Activated CD8-positive, alpha-beta memory T cell treated with anti-CD3 and anti-CD28 coated beads, Interleukin-2, amount 50 U/mL, for 4 hours (primary cell): ENCODE results near the gene MRGPRE.
A peak's percentile ranks its signal among the peaks of the same experiment; 100 is the strongest.

ENCODE experiments used
- DNase-seq: peaks from one replicate; pipeline ENCODE4 v3.0.0-alpha.2; 2020

The MRGPRE gene

GRCh38 chr11:3225826-3226750, 6.1 kb downstream of the MRGPRE start:
- DNase-seq, result no peak

DNA sequence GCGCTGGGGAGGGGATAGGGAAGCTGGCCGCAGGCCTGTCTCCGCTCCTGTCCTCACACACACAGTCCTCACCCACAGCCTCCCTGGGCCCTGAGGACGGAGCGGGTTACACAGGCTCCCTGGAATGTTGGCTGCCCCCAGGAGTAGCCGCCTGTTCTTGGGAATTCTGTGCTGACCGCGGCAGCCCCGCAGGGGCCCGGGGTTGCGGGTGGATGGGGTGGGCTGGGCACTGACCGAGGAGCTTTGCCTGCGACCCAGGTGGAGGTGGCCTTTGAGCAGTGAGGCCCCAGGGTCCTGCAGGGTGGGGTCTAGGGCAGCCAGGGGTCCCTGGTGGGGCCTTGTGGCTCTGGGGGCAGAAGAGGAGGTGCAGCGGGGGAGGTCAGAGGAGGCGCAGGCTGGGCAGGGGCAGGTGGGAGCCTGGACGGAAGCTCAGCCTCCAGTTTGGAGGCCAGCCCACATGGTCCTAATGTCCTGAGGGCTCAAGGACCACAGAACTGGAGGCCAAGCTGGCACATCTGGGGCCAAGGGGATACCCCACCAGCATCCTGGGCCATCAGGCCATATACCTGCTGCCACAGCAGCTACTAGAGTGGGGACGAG, 7.0 kb downstream of the MRGPRE start:
- no peak for DNase-seq

DNA sequence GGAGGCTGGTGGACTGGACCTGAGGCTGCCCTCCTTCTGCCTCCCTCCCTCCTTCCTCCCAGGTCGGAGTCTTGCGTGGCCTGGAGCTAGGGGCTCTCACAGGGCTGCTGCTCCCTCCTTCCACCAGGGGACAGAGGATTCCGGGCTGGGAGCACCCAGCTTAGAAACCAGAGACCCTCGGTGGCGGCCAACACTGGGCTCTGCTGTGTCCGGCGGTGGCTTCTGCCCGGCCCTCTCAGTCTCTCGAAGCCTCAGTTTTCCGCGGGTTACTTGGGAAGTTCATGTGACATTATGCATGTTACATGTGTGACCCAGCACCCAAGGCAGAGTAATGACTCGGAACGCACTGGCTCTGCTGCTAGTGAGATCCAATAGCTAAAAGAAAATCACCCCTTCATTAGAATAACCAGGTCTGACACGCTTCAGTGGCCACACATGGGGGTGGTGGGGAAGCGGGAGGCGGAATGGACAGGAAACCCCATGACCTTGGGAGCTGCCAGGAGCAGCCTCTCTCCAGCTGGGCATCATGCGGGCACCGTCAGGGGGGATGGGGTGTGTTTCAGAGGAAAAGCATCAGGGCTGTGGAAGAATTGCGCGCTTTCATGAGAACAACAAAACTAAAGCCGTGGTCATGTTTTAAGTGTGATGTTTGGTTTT, 7.7 kb downstream of the MRGPRE start:
- DNase-seq, result no peak

DNA sequence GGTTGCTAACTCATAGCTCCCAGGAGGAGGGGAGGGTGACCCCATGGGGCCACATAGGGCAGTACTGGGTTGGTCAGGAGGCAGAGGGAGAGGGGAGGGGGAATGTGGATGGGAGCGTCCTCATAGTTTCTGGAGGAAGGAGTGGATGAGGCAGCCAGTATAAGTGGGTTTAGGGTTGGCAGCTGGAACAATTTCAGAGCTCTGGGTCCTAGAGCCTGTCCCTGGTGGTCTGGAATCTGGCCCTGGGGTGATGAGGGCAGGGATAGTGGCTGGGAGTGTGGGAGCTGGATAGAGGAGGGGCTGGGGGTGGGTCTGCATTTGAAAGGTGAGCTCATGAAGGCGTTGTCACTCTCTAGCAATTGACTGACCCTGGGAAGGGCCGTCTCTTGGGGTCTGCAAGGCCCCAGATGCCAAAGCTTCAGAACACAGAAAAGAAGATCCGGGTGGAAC, 8.3 kb downstream of the MRGPRE start:
- DNase-seq, result no peak

DNA sequence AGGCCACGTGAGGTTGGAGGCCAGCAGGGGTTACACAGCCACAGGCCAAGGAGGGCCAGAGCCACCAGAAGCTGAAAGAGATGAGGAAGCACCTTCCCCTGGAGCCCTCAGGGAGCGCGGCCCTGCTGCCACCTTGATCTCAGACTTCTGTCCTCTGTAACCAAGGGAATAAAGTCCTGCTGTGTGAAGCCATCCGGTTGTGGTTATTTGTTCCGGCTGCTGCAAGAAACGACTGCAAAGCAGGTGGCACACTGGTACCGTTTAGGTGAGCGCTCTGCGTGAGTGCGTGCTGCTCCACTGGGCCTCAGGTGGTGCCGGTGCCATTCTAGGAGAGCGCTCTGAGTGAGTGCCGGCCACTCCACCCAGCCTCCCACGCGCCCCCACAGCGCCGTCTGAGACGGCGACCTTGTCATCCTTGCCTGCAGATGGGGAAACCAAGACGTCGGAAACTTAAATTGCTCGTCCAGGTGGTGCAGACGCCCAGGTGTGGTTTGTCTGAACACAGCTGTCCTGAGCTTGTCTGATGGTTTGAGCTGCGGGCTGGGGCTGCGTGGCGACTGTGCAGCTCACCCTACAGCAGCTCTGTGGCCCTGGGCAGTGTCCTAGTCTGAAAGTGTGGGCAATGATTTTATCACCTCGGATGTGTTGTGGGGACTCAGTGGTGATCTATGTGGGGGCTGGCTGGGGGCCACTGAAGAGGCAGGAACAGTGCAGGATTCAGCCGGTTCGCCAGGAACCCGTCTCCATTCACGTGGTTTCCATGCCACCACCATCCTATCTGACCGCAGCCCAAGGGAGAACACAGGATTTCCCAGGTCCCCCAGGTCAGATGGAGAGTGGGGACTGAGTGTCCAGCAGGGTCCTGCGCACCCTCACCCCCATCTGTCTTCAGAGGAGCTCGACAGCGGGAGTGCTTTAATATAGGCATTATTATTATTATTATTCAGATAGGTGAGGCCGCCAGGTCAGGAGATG, 9.0 kb downstream of the MRGPRE start:
- DNase-seq, result no peak

- no peak for DNase-seq
These were observed 10.0 kb downstream of the MRGPRE start for GRCh38 chr11:3222003-3222855.

DNA sequence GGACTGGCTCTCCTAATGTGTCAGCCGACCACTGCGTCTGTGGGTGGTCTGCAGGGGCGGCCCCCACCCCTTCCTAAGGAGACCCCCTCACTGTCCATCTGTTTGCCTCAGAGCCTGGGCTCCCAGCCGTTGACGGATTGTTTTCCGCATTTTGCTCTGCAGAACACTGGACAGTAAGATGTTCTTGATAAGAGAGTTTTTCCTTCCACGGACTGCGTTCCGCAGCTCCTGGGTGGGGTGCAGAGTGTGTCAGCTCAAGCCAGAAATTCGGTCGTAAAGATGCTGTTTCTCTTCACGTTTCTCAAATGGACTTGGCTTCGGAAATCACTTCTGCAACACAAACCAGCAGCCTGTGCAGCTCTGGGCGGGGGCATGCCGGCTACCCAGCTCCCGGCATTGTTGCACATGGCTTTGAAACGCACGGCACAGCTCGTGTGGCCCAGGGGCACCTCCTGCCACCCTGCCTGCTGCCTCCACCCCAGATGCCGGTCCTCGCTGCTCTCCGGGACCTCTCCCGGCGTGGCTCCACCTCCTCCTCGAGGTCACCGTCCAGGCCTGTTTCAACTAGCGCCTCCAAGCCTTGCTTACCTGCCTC, 10.7 kb downstream of the MRGPRE start:
- no peak for DNase-seq

DNA sequence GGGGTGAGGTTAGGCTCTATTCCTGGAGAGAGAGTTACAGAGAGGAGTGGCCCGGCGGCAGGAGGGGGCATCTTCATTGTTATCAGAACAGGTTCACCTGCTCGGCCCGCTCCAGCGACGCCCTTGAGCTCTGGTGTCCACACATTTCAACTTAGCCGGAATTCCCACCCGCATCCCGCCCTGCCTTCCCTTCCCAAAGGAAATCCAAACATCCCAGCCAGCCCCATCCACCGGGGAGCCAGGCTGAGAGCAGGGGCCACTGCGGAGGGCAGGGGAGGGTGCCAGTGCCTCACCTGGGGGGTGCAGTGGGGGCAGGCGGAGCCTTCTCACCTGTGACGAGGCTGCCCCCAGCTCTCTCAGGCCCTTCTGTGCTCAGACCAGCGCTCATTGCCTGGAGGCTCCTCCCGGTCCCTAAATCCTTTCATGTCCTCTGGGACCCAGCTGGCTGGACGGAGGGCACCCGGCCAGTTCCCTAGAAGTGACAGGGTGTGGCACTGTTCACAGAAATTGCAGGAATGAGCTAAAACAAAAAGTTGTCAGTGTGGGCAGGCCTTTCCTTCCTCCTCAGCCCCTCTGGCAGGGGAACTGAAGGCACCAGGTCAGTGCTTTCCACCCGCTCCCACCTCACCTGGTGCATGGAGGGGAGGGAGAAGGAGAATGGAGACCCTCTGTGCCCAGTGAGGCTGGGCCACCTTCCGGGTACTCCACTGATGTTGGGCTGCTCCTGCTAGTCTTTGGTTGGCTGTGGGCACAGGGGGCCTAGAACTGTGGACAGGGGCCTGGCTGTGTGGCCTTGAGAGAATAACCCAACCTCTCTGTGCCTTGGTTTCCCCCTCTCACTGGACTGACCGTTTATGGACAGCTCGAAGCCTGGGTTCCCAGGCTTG, 11.5 kb downstream of the MRGPRE start:
- peak; percentile 10 for DNase-seq

DNA sequence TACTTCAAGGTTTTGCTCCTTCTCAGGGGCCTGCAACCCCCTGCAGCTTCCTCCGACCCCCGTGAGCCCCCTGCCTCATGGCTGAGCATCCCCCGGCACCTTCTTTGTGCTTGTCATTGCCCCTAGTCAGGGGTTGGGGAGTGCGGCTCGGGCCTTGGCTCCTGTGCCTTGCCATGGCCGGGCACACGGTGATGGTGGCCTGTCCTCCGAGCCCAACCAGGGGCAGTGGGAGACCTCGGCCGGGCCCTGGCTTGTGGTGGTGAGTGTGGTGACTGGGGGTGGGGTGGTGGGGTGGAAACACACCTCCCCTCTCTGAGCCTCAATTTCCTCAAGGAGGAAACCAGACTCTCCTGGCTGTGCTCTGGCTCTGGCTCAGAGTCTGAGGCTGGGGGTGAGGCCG, 12.1 kb downstream of the MRGPRE start:
- DNase-seq, result no peak

- DNase-seq, result no peak
These were observed 12.8 kb downstream of the MRGPRE start for GRCh38 chr11:3219281-3219892.

DNA sequence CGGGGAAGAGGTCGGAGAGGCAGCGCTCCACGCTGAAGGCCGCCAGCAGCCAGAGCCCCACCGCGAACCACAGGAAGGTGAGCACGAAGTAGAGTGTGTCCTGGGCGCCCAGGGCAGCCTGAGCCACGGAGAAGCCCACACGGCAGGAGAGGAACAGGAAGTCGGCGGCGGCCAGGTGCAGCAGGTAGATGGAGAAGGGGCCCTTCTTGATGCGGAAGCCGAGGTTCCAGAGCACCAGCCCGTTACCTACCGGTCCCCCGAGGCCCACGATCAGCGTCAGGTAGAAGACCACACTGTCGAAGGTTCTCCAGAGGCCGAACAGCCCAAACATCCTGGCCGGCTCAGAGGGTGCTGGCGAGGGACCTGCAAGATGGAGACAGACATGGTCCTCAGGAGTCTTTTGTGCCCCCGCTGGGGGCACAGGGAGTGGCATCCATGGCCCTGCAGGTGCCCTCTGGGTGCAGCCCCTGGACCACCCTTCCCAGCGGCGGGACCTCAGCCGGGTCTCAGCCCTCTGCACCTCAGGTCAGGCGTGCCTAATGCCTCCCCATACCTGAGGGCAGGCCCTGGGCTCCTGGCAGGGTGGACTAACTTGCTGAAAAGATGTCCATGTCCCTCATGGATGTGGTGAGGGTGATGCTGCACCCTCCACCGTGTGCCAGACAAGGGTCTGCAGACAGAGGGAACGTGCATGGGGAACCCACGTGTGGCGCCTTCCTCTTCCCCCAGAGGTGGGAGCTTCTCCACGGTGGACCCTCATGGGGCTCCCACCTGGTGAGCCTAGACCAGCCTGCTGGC, 13.5 kb downstream of the MRGPRE start, which contains the start of gene MRGPRG:
TSS of gene MRGPRG (minus strand) at position 331 of the 798 bp plus-strand sequence. CDS start at position 331, 0 bp downstream.
- peak; percentile 8 for DNase-seq

DNA sequence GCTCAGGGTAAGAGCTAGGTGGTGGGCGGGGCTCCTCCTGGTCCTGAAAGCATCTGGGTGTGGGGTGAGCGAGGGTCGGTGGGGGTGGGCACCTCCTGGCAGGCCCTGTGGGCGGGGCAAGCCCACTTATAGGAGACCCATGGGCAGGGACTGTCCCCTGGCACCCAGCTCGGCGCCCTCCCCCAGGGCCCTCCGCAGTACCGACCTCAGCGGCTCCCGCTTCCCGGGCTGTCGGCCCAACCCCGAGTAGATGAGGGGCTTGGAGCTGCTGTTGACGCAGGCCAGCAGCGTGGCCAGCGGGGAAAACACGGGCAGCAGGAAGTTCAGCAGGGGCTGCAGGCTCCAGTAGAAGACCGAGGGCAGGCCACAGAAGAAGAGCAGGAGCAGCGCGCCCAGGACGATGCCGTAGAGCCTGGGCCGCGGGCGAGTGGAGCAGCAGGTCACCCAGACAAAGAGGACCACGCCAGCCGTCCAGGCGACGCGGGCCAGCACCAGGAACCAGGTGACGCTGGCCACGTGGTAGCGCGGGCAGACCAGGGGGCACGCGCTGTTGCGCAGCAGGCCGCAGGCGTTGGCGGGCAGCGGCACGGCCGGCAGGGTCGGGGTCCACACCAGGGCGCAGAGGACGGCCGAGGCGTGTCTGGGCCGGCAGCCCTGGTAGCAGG, 14.3 kb downstream of the MRGPRE start:
- peak; percentile 12 for DNase-seq

GRCh38 chr11:3216027-3216525, 16.1 kb downstream of the MRGPRE start:
- peak; percentile 11 for DNase-seq

- DNase-seq, result peak; percentile 11
These were observed 16.7 kb downstream of the MRGPRE start for GRCh38 chr11:3215346-3216026.

GRCh38 chr11:3214420-3214699, 17.9 kb downstream of the MRGPRE start:
- no peak for DNase-seq

GRCh38 chr11:3213659-3214419, 18.4 kb downstream of the MRGPRE start:
- DNase-seq, result no peak

GRCh38 chr11:3208272-3208671, 23.9 kb downstream of the MRGPRE start:
- DNase-seq, result no peak
